HUES6 (cell line): ENCODE data around the gene ZBTB49.
"Not testable (repeated sequence)": the region's sequence is repeated elsewhere in the genome, so short reads cannot be mapped to it uniquely, and the experiment has no call there.

Experiments
- H3K27ac ChIP-seq: 2 replicates; pipeline ENCODE4 v1.7.0; 2013; ENCODE audit warnings: low read depth, mild to moderate bottlenecking, low read length, inconsistent platforms
- H3K27me3 ChIP-seq: 2 replicates; pipeline ENCODE4 v1.6.1; 2013; ENCODE audit warnings: low read length; ENCODE audit not compliant: control insufficient read depth, insufficient read depth
- H3K36me3 ChIP-seq: 2 replicates; pipeline ENCODE4 v1.6.1; 2013; ENCODE audit warnings: low read length; ENCODE audit not compliant: control insufficient read depth, insufficient read depth
- H3K4me1 ChIP-seq: 2 replicates; pipeline ENCODE4 v1.6.1; 2013; ENCODE audit warnings: low read length; ENCODE audit not compliant: control insufficient read depth, insufficient read depth
- H3K4me3 ChIP-seq: 2 replicates; pipeline ENCODE4 v1.5.1; 2013; ENCODE audit warnings: low read depth, low read length
- H3K9ac ChIP-seq: one replicate; pipeline ENCODE4 v1.6.1; 2013; ENCODE audit warnings: mild to moderate bottlenecking, low read length
- H3K9me3 ChIP-seq: 2 replicates; pipeline ENCODE4 v1.6.1; 2013; ENCODE audit warnings: low read depth, low read length; ENCODE audit not compliant: control insufficient read depth, insufficient read depth

ZBTB49 gene, protein sequence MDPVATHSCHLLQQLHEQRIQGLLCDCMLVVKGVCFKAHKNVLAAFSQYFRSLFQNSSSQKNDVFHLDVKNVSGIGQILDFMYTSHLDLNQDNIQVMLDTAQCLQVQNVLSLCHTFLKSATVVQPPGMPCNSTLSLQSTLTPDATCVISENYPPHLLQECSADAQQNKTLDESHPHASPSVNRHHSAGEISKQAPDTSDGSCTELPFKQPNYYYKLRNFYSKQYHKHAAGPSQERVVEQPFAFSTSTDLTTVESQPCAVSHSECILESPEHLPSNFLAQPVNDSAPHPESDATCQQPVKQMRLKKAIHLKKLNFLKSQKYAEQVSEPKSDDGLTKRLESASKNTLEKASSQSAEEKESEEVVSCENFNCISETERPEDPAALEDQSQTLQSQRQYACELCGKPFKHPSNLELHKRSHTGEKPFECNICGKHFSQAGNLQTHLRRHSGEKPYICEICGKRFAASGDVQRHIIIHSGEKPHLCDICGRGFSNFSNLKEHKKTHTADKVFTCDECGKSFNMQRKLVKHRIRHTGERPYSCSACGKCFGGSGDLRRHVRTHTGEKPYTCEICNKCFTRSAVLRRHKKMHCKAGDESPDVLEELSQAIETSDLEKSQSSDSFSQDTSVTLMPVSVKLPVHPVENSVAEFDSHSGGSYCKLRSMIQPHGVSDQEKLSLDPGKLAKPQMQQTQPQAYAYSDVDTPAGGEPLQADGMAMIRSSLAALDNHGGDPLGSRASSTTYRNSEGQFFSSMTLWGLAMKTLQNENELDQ

DNA sequence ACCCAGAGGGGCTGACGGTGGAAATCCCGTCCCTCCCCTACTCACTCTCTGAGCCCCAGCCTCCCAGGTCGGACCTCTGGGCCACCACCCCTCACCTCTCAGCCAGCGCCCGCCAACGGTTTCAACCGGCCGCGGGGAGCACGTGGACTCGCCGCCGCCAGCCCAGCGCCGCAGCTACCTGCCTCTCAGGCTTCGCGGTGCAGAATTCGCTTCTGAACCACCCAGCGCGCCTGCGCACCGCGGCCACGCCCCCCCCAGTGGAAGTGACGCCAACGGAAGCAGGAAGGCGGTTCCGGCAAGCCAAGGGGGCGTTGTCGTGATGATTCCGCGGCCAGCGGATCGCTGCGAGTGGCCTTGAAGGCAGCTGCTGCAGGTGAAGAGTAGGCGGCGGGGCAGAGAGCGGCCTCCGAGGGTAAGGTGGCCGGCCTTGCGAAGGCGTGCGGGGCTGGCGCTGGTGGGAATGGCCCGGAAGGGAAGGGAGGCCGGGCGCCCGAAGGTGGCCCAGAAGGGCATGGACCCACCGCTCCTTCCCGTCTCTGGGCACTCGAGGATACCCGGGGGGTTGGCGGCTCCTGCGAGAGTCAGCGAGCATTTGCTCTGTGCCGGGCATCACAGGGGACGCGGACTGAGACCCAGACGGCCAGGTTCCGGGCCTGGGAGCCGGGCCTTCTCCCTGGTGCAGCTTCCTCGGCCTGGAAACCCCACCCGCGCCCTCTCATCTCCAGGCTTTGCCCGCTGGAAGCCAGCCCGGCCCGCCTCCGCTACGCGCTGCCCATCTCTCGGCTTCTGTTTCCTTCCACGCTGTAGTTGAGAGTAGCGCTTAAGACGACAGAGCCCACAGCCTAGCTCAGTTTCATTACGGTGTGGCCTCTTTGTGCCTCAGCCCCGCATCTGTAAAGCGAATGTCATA lies at the start of gene ZBTB49, which contains the start of gene LYAR:
ZBTB49 (plus strand) TSS at position 311 of the 910 bp plus-strand sequence. CDS start 9,695 bp downstream, outside the sequence.
LYAR (minus strand) TSS at position 214 of the 910 bp plus-strand sequence. CDS start 6,412 bp downstream, outside the sequence.
- Histone ChIP-seq H3K27me3 (no peaks in the 10 kb centered on the region), H3K27ac (no peak within 1 kb of the TSS), H3K9me3 (no peaks in the 10 kb centered on the region), H3K4me1 (peaks cover 11% of the 10 kb centered on the region; the same call in 1 of the 2 replicates), H3K4me3 (peak within 1 kb of the TSS; percentile 92), H3K36me3 (peaks cover 17% of the 10 kb centered on the region), H3K9ac (peak within 1 kb of the TSS; percentile 73)

DNA sequence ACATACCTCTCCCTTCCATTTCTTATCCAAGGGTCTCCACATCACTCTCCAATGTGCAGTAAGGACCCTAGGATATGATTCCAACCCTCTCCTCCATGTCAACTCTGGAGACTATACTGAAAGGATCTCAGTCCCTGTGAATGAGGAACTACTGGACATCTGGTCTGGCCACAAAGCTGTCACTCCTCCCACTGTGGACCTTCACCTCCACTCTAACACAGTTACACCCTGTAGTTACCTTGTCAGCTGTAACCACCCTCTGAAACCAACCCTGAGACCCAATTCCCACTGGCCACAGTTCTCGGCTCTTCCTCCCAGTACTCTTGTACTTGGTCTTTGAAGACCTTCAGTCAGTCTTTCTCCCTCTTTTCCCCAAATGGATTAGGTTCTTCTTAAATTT lies 44.9 kb upstream of the ZBTB49 start:
- Histone ChIP-seq H3K4me1 (peaks cover 7% of the 10 kb centered on the region; the same call in 1 of the 2 replicates), H3K27ac (no peak overlapping the region)

DNA sequence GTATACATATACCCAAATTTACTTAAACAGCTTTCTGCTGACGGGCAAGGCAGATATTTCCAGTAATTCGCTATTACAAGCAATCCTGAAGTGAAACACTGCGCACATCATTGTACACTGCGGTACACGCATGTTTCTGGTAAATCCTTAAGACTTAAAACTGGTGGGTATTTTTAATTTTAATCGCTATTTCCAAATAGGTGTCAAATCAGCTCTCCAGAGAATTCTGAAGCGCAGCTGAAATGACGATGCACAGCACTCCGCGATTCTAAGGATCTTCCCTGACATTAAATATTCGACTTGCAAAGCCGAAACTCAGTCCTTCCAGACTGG lies 42.4 kb upstream of the ZBTB49 start:
- peaks cover 28% of the 10 kb centered on the region for H3K36me3 ChIP-seq
- H3K9ac ChIP-seq: peak overlapping the region; percentile 96
- peaks cover 7% of the 10 kb centered on the region; the same call in 1 of the 2 replicates for H3K4me1 ChIP-seq
- no peaks in the 10 kb centered on the region for H3K9me3 ChIP-seq
- H3K27ac ChIP-seq: peak overlapping the region; percentile 82
- H3K4me3 ChIP-seq: peak overlapping the region; percentile 81
- H3K27me3 ChIP-seq: peaks cover 5% of the 10 kb centered on the region; the same call in 1 of the 2 replicates

More for the DNA sequence above, 44.9 kb upstream of the ZBTB49 start:
- no peak overlapping the region for H3K9ac ChIP-seq
- H3K27me3 ChIP-seq: no peaks in the 10 kb centered on the region
- peaks cover 48% of the 10 kb centered on the region for H3K36me3 ChIP-seq
- H3K9me3 ChIP-seq: no peaks in the 10 kb centered on the region
- H3K4me3 ChIP-seq: no peak overlapping the region

DNA sequence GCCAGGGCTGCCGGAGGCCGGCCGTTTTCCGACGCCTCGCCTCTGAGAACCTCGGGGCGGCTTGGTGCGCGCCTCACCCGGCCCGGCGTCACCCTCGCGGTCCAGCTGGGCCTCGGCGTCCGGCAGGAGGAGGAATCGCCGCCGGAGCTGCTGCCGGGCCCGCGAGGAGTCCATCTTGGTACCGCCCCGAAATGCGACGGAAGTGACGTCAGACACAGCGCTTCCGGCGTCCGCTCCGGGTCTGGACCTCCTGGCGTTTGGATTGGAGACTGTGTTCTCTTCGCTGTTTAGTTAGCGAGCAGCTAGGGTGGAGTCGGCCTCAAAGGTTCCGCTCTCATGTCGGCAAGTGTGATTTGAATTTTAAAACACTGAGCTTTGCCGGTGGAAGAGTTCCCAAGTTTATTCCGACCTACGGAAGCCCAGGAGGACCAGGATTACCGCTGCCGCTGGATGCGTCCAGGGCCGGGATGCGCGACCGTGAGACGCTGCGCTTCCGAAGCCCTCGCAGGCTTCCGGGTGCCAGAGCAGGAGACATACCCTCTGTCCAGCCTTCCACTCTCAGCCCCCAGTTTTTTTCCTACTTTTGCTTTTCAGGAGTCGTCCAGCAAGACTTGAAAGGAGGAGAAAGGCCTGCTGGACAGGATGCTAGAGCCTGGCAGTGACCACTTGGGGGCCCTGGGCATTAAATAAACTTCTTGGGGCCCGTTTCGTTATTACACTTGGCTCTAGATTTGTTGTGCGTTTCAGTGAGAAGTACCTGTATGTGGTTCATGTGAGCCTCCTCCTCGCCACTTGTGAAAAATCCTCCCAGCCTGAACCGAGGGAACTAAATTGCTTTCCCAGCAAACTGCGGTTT lies 41.8 kb upstream of the ZBTB49 start, which contains the start of gene TMEM128:
TMEM128 (minus strand) TSS at position 195 of the 856 bp plus-strand sequence; CDS start at position 174, 21 bp downstream.
- Histone ChIP-seq H3K27ac (peak within 1 kb of the TSS; percentile 82), H3K4me3 (peak within 1 kb of the TSS; percentile 81), H3K9ac (peak within 1 kb of the TSS; percentile 96), H3K9me3 (no peaks in the 10 kb centered on the region), H3K36me3 (peaks cover 27% of the 10 kb centered on the region), H3K27me3 (peaks cover 5% of the 10 kb centered on the region; the same call in 1 of the 2 replicates), H3K4me1 (peaks cover 7% of the 10 kb centered on the region; the same call in 1 of the 2 replicates)

DNA sequence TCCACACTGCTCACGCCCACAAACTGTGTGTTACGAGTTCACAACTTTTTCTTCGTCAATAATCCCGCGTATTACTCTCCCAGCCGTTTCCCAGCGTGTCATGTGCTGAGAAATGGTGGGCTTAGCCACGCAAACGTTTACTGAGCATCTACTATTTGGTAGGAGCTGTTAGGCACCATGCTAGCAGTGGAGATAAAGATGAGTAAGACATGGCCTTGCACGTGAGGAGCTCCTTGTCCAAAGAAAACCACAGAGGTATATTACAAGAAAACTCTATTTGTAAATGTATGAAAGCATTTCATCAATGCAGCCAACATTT lies 41.2 kb upstream of the ZBTB49 start:
- H3K9ac ChIP-seq: peak overlapping the region; percentile 96

DNA sequence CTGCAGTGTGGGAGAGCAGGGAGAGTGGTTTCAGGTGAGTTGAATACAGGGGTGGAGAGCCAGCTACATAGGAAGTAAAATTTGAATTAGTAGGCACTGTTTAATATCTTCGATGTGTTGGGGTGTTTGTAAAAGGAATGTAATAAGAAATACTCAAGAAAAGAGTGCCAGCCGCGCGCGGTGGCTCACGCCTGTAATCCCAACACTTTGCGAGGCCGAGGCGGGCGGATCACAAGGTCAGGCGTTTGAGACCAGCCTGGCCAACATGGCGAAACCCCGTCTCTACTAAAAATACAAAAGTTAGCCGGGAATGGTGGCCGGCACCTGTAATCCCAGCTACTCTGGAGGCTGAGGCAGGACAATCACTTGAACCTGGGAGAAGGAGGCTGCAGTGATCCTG lies 40.7 kb upstream of the ZBTB49 start:
- Histone ChIP-seq H3K4me3 (peak overlapping the region; percentile 81), H3K36me3 (peaks cover 16% of the 10 kb centered on the region)
- not testable (repeated sequence) for H3K9ac ChIP-seq, H3K9me3 ChIP-seq, H3K4me1 ChIP-seq, H3K27me3 ChIP-seq, H3K27ac ChIP-seq

More for the DNA sequence above, 41.2 kb upstream of the ZBTB49 start:
- peak overlapping the region; percentile 82 for H3K27ac ChIP-seq
- H3K9me3 ChIP-seq: no peaks in the 10 kb centered on the region
- H3K4me1 ChIP-seq: peaks cover 7% of the 10 kb centered on the region; the same call in 1 of the 2 replicates
- peak overlapping the region; percentile 81 for H3K4me3 ChIP-seq
- peaks cover 5% of the 10 kb centered on the region; the same call in 1 of the 2 replicates for H3K27me3 ChIP-seq
- peaks cover 21% of the 10 kb centered on the region for H3K36me3 ChIP-seq

DNA sequence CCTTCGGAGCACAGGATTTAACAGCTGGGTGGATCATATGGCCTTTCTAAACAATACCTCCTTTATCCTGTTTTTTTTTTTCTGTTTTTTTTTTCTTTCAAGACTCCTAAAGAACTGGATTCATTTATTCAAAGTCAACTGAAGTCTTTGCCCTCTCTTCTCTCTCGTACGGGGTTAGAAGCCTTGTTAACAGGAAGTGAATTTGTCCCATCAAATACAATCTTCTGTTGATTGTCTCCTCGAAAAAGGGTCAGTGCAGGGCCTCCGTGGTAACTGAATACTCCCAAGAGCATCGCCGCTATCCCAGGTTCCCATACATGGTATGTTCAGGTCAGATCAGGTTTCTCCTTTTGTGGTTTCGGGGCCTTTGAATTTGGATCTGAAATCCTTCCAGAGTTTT lies 40.2 kb upstream of the ZBTB49 start:
- Histone ChIP-seq H3K27me3 (peaks cover 5% of the 10 kb centered on the region; the same call in 1 of the 2 replicates), H3K9me3 (no peaks in the 10 kb centered on the region), H3K4me3 (no peak overlapping the region), H3K27ac (no peak overlapping the region), H3K4me1 (peaks cover 7% of the 10 kb centered on the region; the same call in 1 of the 2 replicates), H3K36me3 (peaks cover 11% of the 10 kb centered on the region), H3K9ac (no peak overlapping the region)

DNA sequence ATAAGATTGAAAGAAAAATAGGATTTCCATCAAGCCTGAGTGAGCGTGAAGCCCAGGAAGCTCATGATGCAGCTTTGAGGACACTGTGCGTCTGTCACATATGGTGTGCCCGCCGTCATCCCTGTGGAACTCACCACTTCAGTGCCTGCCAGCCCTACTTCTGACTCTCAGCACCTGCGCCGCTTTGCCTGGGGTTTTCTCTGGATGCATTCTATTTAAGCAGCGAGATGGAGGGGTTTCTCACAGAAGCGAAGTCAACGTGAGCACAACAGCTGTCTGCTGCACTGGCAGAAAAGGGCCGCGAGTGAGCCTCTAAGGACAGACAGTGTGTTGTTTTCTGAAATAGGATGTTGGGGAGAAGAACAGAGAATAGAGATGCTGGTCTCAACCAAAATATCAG lies 35.9 kb upstream of the ZBTB49 start:
- no peak overlapping the region for H3K4me3 ChIP-seq
- no peaks in the 10 kb centered on the region for H3K36me3 ChIP-seq
- no peaks in the 10 kb centered on the region for H3K9me3 ChIP-seq
- no peak overlapping the region for H3K9ac ChIP-seq
- H3K4me1 ChIP-seq: 0 out of 2 replicates have a peak, but pooled peaks cover under 1% of the 10 kb centered on the region
- H3K27me3 ChIP-seq: peaks cover 5% of the 10 kb centered on the region; the same call in 1 of the 2 replicates
- H3K27ac ChIP-seq: no peak overlapping the region

DNA sequence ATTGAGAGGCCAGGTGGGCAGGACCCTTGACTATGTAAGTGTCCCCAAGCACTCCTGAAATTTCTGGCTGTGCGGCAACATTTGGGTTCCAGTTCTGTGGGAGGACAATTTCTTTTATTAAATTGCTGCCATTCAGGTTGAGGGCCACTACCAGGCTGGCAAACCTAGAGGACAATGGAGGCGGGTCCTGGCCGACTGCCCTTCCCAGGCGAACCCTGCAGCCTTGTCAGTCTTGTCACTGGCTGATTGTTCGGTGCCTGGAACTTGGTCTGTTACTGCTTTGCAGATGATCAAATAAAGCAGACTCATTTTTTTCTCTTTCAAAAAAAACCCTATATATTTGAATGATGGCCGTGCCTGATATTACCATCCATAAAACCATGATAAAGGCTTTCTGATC lies 35.4 kb upstream of the ZBTB49 start:
- Histone ChIP-seq H3K4me3 (no peak overlapping the region), H3K9ac (no peak overlapping the region), H3K4me1 (no peaks in the 10 kb centered on the region), H3K27ac (no peak overlapping the region), H3K36me3 (no peaks in the 10 kb centered on the region), H3K9me3 (no peaks in the 10 kb centered on the region), H3K27me3 (peaks cover 5% of the 10 kb centered on the region; the same call in 1 of the 2 replicates)
